Prostate gland (tissue), 2 donors: ENCODE measurements around the gene SPOP. TPM values are rescaled to one million over a fixed set of nuclear protein-coding genes. Genes with fewer than 3 reads are reported as not detected.

ENCODE experiments used
- total RNA-seq, 2 donors: library from RNA; depleted of rRNA; stranded (reverse); fragments of >200 nt; gene quantifications; one replicate each; pipeline ENCODE4 v1.1.0, GENCODE V29; 2016

The SPOP gene
- total RNA-seq, 2 donors from 2014 or later = 80.8 to 93.0 TPM

Other genes starting within 250 kb of the SPOP start
- gene NGFR, start 182.8 kb downstream of the SPOP start, total RNA-seq = 10 to 100 TPM; 30.1 to 34.4 TPM
- gene NXPH3, start 102.2 kb downstream of the SPOP start, total RNA-seq = 10 to 100 TPM in 1 of 2 donors, 1 to 10 TPM in 1; 4.7 to 15.5 TPM
- 10 to 100 TPM; 31.0 to 81.0 TPM for gene SLC35B1, start 29.9 kb upstream of the SPOP start, total RNA-seq
- 10 to 100 TPM; 30.9 to 46.4 TPM for gene FAM117A, start 86.0 kb upstream of the SPOP start, total RNA-seq
- gene KAT7, start 110.6 kb upstream of the SPOP start, total RNA-seq = 10 to 100 TPM; 48.3 to 78.6 TPM
- gene TAC4, start 170.0 kb upstream of the SPOP start, total RNA-seq = not detected